Measurements from ENCODE around the gene NXNL1.

NXNL1 gene

DNA sequence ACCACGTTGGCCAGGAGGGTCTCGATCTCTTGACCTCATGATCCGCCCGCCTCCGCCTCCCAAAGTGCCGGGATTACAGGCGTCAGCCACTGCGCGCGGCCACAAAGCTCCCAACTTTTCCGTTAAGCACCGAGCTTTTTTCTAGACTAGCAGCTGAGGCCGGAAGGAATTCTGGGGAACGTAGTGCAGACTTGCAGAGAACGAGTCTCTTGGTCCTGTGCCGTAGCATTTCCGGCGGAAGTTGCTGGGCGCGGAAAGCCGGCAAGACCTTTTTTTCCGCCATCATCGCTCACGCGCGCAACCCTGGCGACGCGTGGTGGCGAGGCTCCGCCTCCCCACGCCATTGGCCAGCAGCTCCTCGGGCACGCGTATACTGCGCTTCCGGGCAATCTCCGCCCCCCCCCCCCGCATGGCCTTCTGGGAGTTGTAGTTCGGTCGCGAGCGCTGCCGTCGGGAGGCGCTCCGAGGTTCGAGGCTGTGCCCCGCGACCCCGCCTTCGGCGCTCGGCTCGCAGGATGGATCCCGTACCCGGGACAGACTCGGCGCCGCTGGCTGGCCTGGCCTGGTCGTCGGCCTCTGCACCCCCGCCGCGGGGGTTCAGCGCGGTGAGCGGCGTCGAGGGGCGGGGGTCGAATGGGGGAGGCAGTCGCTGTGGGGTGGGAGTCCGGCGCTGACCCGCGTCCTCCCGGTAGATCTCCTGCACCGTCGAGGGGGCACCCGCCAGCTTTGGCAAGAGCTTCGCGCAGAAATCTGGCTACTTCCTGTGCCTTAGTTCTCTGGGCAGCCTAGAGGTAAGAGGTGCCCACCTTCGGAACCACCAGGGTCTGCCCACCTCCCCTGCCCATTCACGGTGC, 40.9 kb downstream of the NXNL1 start, which contains the start of gene MVB12A:
Gene MVB12A (plus strand): TSS at position 427 of the 854 bp plus-strand sequence. CDS start 89 bp downstream, at position 516.
- peak; percentile 98 for DNase-seq (ENCODE audit: low spot score)

DNA sequence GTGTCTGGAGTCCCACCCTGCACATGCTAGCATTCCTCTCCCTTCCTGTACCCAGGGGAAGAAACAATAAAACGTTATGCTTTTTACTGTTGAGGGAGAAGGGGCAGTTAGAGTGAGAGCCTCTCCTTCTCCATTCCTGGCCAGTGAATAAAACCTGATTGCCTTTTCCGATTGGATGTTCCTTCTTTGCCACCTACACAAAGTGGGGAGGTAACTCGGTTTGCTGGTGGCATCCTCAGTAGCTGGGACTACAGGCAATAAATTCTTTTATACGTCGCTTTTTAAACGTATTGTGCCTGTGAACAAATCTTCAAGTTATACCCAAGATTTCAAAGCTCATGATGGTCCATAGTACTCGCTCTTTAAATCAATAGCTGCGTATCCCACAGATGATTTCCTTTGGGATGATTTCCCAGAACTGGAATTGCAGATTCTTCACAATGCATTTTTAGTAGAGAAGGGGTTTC, 41.5 kb downstream of the NXNL1 start:
- no peak for DNase-seq (ENCODE audit: low spot score)

DNA sequence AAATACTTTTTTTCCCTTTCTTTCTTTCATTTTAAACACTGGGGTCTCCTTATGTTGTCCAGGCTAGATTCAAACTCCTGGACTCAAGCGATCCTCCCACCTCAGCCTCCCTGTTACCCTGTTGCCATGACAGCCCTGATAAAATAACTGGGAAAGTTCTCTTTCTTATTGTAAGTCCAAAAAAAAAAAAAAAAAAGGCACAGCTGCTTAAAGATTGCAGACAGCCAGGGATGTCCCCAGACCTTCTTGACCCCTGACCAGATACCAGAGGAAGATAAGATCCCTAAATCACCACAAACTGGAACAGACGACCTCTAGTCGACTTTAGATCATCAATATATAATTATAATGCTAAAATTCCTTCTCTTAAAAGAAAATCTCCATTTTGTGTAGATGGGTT, 42.0 kb downstream of the NXNL1 start:
- no peak for DNase-seq (ENCODE audit: low spot score)

DNA sequence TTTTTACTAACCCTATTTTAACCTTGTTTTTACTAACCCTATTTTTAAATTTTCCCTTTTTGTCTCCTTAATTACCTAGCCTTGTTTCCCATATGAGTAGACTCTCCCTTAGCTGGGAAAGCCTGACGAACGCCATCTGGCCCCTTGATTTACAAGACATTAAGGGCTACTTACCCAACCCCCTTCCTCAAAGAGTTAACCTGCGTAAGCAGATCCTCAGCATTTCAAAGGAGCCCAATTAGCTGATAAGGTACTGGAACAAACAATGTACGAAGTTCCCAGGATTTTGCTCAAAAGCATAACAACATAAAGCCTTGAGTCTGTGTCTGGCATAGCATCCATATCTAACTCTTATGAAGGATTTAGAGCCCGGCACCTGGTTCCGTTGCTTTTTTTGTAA, 45.6 kb downstream of the NXNL1 start:
- DNase-seq (ENCODE audit: low spot score) = no peak

DNA sequence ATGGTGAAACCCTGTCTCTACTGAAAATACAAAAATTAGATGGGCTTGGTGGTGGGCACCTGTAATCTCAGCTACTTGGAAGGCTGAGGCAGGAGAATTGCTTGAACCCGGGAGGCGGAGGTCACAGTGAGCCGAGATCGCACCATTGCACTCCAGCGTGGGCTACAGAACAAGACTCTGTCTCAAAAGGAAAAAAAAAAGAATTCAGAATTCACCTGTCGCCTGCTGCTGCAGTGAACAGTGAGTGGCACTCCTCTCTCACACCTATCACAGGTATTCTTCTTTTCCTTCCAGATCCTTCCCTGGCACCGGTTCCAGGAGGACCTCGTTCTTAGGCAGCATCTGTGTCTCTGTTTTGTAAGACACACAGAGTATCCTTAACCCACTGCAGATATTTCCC, 46.6 kb downstream of the NXNL1 start:
- no peak for DNase-seq (ENCODE audit: low spot score)

DNA sequence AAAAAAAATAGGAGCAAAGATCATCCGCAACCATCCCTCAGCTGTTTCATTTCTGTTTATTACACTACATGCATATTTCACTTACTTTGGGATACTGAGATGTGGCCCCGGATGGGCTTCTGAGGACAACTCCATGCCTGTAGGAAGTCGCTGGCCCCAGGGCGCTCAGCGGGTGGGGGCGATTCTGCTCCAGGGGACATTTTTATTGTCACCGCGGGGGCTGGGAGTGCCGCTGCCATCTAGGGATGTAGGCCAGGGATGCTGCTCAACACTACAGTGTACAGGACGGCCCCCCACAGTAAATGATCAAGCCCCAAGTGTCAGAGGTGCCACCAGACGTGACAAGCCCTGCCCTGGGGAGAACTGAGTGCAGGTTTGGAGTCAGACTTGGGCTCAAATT, 48.9 kb downstream of the NXNL1 start:
- DNase-seq (ENCODE audit: low spot score) = no peak

DNA sequence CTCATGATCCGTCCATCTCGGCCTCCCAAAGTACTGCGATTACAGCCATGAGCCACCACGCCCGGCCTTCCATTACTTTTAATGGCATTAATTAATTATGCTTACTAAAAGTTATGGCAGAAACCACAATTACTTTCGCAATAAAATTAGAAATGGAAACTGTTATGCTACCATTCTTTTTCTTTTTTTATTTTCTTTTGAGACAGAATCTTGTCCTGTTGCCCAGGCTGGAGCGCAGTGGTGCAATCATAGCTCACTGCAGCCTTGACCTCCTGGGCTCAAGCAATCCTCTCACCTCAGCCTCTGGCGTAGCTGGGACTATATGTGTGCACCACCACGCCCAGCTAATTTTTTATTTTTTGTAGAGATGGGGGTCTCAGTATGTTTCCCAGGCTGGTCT, 50.7 kb downstream of the NXNL1 start:
- DNase-seq (ENCODE audit: low spot score) = no peak

DNA sequence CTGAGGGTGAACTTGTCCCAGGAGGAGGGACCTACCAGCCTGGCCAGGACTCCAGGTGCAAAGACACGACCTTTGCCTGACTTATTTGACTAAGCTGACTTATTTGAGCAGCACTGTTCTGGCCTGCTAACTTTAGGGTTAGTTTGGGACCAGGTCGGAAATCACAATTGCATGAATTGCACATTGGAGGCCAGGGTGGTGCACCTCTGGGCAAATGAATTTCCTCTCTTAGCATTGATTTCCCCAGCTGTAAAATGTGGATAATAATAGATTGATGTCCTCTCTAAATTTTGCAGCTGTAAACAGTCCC, 53.9 kb downstream of the NXNL1 start:
- DNase-seq (ENCODE audit: low spot score) = peak; percentile 76

DNA sequence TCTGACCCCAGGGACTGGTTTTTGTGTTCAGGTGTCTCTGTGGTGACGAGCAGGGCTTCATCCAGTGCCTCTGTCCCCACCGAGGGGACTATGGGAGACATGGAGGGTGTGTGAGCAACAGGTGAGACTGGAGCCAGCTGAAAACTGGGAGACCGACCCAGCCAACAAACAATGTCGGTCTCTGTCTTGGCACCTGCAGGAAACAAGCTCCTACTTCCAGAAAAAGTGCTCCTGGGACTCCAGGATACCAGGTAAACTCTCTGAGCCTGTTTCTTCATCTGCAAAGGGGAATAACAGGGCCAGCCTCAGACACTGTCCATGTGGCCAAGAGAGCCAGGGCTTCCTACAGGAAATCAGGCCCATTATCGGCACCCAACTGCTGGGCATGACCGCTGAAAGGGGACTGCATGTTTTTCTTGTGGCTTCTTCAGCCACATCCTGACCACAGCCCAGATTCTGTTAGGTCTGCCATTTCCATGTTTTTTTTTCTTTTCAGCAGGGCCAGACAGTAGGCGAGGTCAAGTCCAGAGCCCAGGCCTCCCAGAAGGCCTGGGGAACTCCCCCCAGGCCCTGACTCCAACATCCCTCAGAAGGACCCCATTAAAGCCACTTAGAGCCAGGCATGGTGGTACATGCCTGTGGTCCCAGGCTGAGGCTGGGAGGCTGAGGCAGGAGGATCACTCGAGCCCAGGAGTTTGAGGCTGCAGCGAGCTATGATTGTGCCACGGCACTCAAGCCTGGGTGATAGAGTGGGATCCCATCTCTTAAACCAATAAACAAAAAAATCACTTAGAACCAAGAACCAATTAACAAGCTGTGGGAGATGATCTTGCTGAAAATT, 54.5 kb downstream of the NXNL1 start:
- peak; percentile 32 for DNase-seq (ENCODE audit: low spot score)
